Measurements from ENCODE around the gene OR2A7.
"Not testable (repeated sequence)": the region's sequence is repeated elsewhere in the genome, so short reads cannot be mapped to it uniquely, and the experiment has no call there.

OR2A7 gene

GRCh38 chr7:144220531-144220930 is 44.1 kb downstream of the OR2A7 start:
- DNase-seq (ENCODE audit: low spot score); H2BK15ac ChIP-seq (ENCODE audit: low read length); H4K8ac ChIP-seq (ENCODE audit: low read depth, low read length); H3K4me3 ChIP-seq (ENCODE audit: low read length in 2 of 2); H2BK12ac ChIP-seq (ENCODE audit: low read length); H2AFZ ChIP-seq (ENCODE audit: low read length); H3K14ac ChIP-seq (ENCODE audit: low read length); H3K79me1 ChIP-seq (ENCODE audit: low read depth, low read length); H2BK5ac ChIP-seq (ENCODE audit: low read length); H2AK5ac ChIP-seq (ENCODE audit: low read depth, low read length); H3K27me3 ChIP-seq (ENCODE audit: control insufficient read depth in 3 of 3, insufficient read depth in 3 of 3, low read depth in 1 of 3, low read length in 3 of 3); H2BK120ac ChIP-seq (ENCODE audit: low read depth, low read length); H3K18ac ChIP-seq (ENCODE audit: low read length); H4K91ac ChIP-seq (ENCODE audit: low read depth, low read length, poor library complexity); H3K9ac ChIP-seq (ENCODE audit: low read depth, low read length, poor library complexity); H3K4me2 ChIP-seq (ENCODE audit: insufficient read depth, low read length, poor library complexity, severe bottlenecking); H3K4me1 ChIP-seq (ENCODE audit: control insufficient read depth in 2 of 2, insufficient read depth in 1 of 2, low read depth in 1 of 2, low read length in 2 of 2); H3K9me3 ChIP-seq (replicated peaks in 1 of 2; ENCODE audit: control insufficient read depth in 2 of 2, insufficient read depth in 1 of 2, low read depth in 1 of 2, low read length in 2 of 2); H3K4ac ChIP-seq (ENCODE audit: low read length); H3K23ac ChIP-seq (ENCODE audit: low read depth, low read length, poor library complexity); H3K36me3 ChIP-seq (replicated peaks in 1 of 2; ENCODE audit: control insufficient read depth in 2 of 2, insufficient read depth in 2 of 2, low read length in 2 of 2); H3K27ac ChIP-seq (replicated peaks; ENCODE audit: low read length): not testable (repeated sequence)

- H2AFZ ChIP-seq (ENCODE audit: low read length); H2AK5ac ChIP-seq (ENCODE audit: low read depth, low read length); H2BK12ac ChIP-seq (ENCODE audit: low read length); H3K9me3 ChIP-seq (replicated peaks in 1 of 2; ENCODE audit: control insufficient read depth in 2 of 2, insufficient read depth in 1 of 2, low read depth in 1 of 2, low read length in 2 of 2); H3K4me2 ChIP-seq (ENCODE audit: insufficient read depth, low read length, poor library complexity, severe bottlenecking); H4K91ac ChIP-seq (ENCODE audit: low read depth, low read length, poor library complexity); H2BK120ac ChIP-seq (ENCODE audit: low read depth, low read length); H2BK5ac ChIP-seq (ENCODE audit: low read length); H3K4me3 ChIP-seq (ENCODE audit: low read length in 2 of 2); H3K27me3 ChIP-seq (ENCODE audit: control insufficient read depth in 3 of 3, insufficient read depth in 3 of 3, low read depth in 1 of 3, low read length in 3 of 3); H3K9ac ChIP-seq (ENCODE audit: low read depth, low read length, poor library complexity); H3K23ac ChIP-seq (ENCODE audit: low read depth, low read length, poor library complexity); H4K8ac ChIP-seq (ENCODE audit: low read depth, low read length); H3K27ac ChIP-seq (replicated peaks; ENCODE audit: low read length); H2BK15ac ChIP-seq (ENCODE audit: low read length); H3K14ac ChIP-seq (ENCODE audit: low read length); DNase-seq (ENCODE audit: low spot score); H3K36me3 ChIP-seq (replicated peaks in 1 of 2; ENCODE audit: control insufficient read depth in 2 of 2, insufficient read depth in 2 of 2, low read length in 2 of 2); H3K79me1 ChIP-seq (ENCODE audit: low read depth, low read length); H3K4me1 ChIP-seq (ENCODE audit: control insufficient read depth in 2 of 2, insufficient read depth in 1 of 2, low read depth in 1 of 2, low read length in 2 of 2); H3K4ac ChIP-seq (ENCODE audit: low read length); H3K18ac ChIP-seq (ENCODE audit: low read length): not testable (repeated sequence)
- WGBS, 2 donors (ENCODE audit: extremely low coverage in 2 of 2, insufficient read length in 2 of 2, insufficient replicate concordance in 1 of 2): no CpG with 5 or more reads among the region's 4 CpGs
These were observed 45.4 kb downstream of the OR2A7 start for GRCh38 chr7:144219149-144219548.

- H3K4me2 ChIP-seq (ENCODE audit: insufficient read depth, low read length, poor library complexity, severe bottlenecking); H2BK15ac ChIP-seq (ENCODE audit: low read length): not testable (repeated sequence)
These were observed 46.0 kb downstream of the OR2A7 start for GRCh38 chr7:144218581-144218980.

GRCh38 chr7:144217200-144217599 is 47.4 kb downstream of the OR2A7 start:
- H3K27me3 ChIP-seq (ENCODE audit: control insufficient read depth in 3 of 3, insufficient read depth in 3 of 3, low read depth in 1 of 3, low read length in 3 of 3); H3K4me2 ChIP-seq (ENCODE audit: insufficient read depth, low read length, poor library complexity, severe bottlenecking); H3K18ac ChIP-seq (ENCODE audit: low read length); H2BK12ac ChIP-seq (ENCODE audit: low read length); H3K9ac ChIP-seq (ENCODE audit: low read depth, low read length, poor library complexity); H3K4me3 ChIP-seq (ENCODE audit: low read length in 2 of 2); H2BK15ac ChIP-seq (ENCODE audit: low read length); H2AK5ac ChIP-seq (ENCODE audit: low read depth, low read length); H3K4me1 ChIP-seq (ENCODE audit: control insufficient read depth in 2 of 2, insufficient read depth in 1 of 2, low read depth in 1 of 2, low read length in 2 of 2); H3K14ac ChIP-seq (ENCODE audit: low read length); H3K36me3 ChIP-seq (replicated peaks in 1 of 2; ENCODE audit: control insufficient read depth in 2 of 2, insufficient read depth in 2 of 2, low read length in 2 of 2); H3K27ac ChIP-seq (replicated peaks; ENCODE audit: low read length); H2BK5ac ChIP-seq (ENCODE audit: low read length); H3K23ac ChIP-seq (ENCODE audit: low read depth, low read length, poor library complexity); H4K91ac ChIP-seq (ENCODE audit: low read depth, low read length, poor library complexity); H4K8ac ChIP-seq (ENCODE audit: low read depth, low read length); H3K79me1 ChIP-seq (ENCODE audit: low read depth, low read length); H2AFZ ChIP-seq (ENCODE audit: low read length); H3K9me3 ChIP-seq (replicated peaks in 1 of 2; ENCODE audit: control insufficient read depth in 2 of 2, insufficient read depth in 1 of 2, low read depth in 1 of 2, low read length in 2 of 2); H2BK120ac ChIP-seq (ENCODE audit: low read depth, low read length); H3K4ac ChIP-seq (ENCODE audit: low read length); DNase-seq (ENCODE audit: low spot score): not testable (repeated sequence)

More at GRCh38 chr7:144218581-144218980, 46.0 kb downstream of the OR2A7 start:
- H3K9me3 ChIP-seq (replicated peaks in 1 of 2; ENCODE audit: control insufficient read depth in 2 of 2, insufficient read depth in 1 of 2, low read depth in 1 of 2, low read length in 2 of 2); H3K27me3 ChIP-seq (ENCODE audit: control insufficient read depth in 3 of 3, insufficient read depth in 3 of 3, low read depth in 1 of 3, low read length in 3 of 3); H3K4me3 ChIP-seq (ENCODE audit: low read length in 2 of 2); H3K18ac ChIP-seq (ENCODE audit: low read length); H2AK5ac ChIP-seq (ENCODE audit: low read depth, low read length); H2BK12ac ChIP-seq (ENCODE audit: low read length); H2BK120ac ChIP-seq (ENCODE audit: low read depth, low read length); H3K36me3 ChIP-seq (replicated peaks in 1 of 2; ENCODE audit: control insufficient read depth in 2 of 2, insufficient read depth in 2 of 2, low read length in 2 of 2); H3K4ac ChIP-seq (ENCODE audit: low read length); H3K23ac ChIP-seq (ENCODE audit: low read depth, low read length, poor library complexity); H3K14ac ChIP-seq (ENCODE audit: low read length); H4K91ac ChIP-seq (ENCODE audit: low read depth, low read length, poor library complexity); H3K27ac ChIP-seq (replicated peaks; ENCODE audit: low read length); H2BK5ac ChIP-seq (ENCODE audit: low read length); DNase-seq (ENCODE audit: low spot score); H4K8ac ChIP-seq (ENCODE audit: low read depth, low read length); H3K9ac ChIP-seq (ENCODE audit: low read depth, low read length, poor library complexity); H3K4me1 ChIP-seq (ENCODE audit: control insufficient read depth in 2 of 2, insufficient read depth in 1 of 2, low read depth in 1 of 2, low read length in 2 of 2); H3K79me1 ChIP-seq (ENCODE audit: low read depth, low read length); H2AFZ ChIP-seq (ENCODE audit: low read length): not testable (repeated sequence)
- WGBS, 2 donors (ENCODE audit: extremely low coverage in 2 of 2, insufficient read length in 2 of 2, insufficient replicate concordance in 1 of 2): no CpG with 5 or more reads among the region's 1 CpG
